CD14-positive monocyte (primary cell): ENCODE measurements around the gene KRTAP10-3. TPM values are rescaled to one million over a fixed set of nuclear protein-coding genes. Genes with fewer than 3 reads are reported as not detected.

Experiments
- DNase-seq, 3 donors: peaks; one replicate each; pipeline ENCODE4 v3.0.0-alpha.2; 2011 to 2022
- H2AFZ ChIP-seq: 2 replicates; pipeline ENCODE4 v1.6.0; 2012; ENCODE audit warnings: mild to moderate bottlenecking, low read depth, low read length, inconsistent platforms; ENCODE audit not compliant: insufficient read depth, poor library complexity, severe bottlenecking
- H3K27ac ChIP-seq, 2 donors: 1 replicate in 1 of 2; 2 replicates in 1 of 2; pipeline ENCODE4 v1.5.1; 2012 to 2013; ENCODE audit warnings: low read length in 2 of 2, control low read depth in 1 of 2, inconsistent platforms in 1 of 2, low read depth in 1 of 2, mild to moderate bottlenecking in 1 of 2
- H3K27me3 ChIP-seq, 2 donors: one replicate each; pipeline versions ENCODE4 v1.6.0 to v1.6.1; 2011 to 2013; ENCODE audit warnings: low read length in 2 of 2; ENCODE audit not compliant: control insufficient read depth in 2 of 2, insufficient read depth in 2 of 2
- H3K36me3 ChIP-seq, 2 donors: replicated peaks in 1 of 2; 1 replicate in 1 of 2; 2 replicates in 1 of 2; pipeline versions ENCODE4 v1.5.1 to v1.6.1; 2012 to 2013; ENCODE audit warnings: low read length in 2 of 2, control low read depth in 1 of 2, inconsistent platforms in 1 of 2, mild to moderate bottlenecking in 1 of 2; ENCODE audit not compliant: insufficient read depth in 2 of 2, control insufficient read depth in 1 of 2
- H3K4me1 ChIP-seq, 2 donors: 1 replicate in 1 of 2; 2 replicates in 1 of 2; pipeline versions ENCODE4 v1.5.1 to v1.6.1; 2012 to 2013; ENCODE audit warnings: low read length in 2 of 2, control low read depth in 1 of 2, inconsistent platforms in 1 of 2, mild to moderate bottlenecking in 1 of 2, moderate library complexity in 1 of 2; ENCODE audit not compliant: insufficient read depth in 2 of 2, control insufficient read depth in 1 of 2
- H3K4me2 ChIP-seq: replicated peaks from 2 replicates; pipeline ENCODE3; 2012; ENCODE audit warnings: low read length, moderate library complexity, mild to moderate bottlenecking; ENCODE audit not compliant: poor library complexity, severe bottlenecking; ENCODE audit errors: extremely low read depth
- H3K4me3 ChIP-seq, 3 experiments: fragments of 200-600 bp in 1 of 3; sonication (generic) in 1 of 3; replicated peaks in 1 of 3; 1 replicate in 2 of 3; 2 replicates in 1 of 3; pipeline ENCODE4 v1.5.1; 2011 to 2013; ENCODE audit warnings: low read length in 3 of 3, mild to moderate bottlenecking in 3 of 3, control low read depth in 2 of 3, low read depth in 2 of 3, inconsistent platforms in 1 of 3, moderate library complexity in 1 of 3
- H3K79me2 ChIP-seq: 2 replicates; pipeline ENCODE4 v1.6.0; 2012; ENCODE audit warnings: mild to moderate bottlenecking, control low read depth, inconsistent platforms, low read length, moderate library complexity; ENCODE audit not compliant: insufficient read depth
- H3K9ac ChIP-seq: 2 replicates; pipeline ENCODE4 v1.6.0; 2017; ENCODE audit warnings: low read length, mild to moderate bottlenecking; ENCODE audit not compliant: insufficient read depth, poor library complexity, severe bottlenecking
- H3K9me3 ChIP-seq, 2 donors: replicated peaks in 1 of 2; 1 replicate in 1 of 2; 2 replicates in 1 of 2; pipeline versions ENCODE4 v1.5.1 to v1.6.1; 2012 to 2013; ENCODE audit warnings: low read length in 2 of 2, control low read depth in 1 of 2; ENCODE audit not compliant: control insufficient read depth in 1 of 2, insufficient read depth in 1 of 2
- H4K20me1 ChIP-seq: 2 replicates; pipeline ENCODE4 v1.6.0; 2012; ENCODE audit warnings: mild to moderate bottlenecking, low read length, control low read depth, moderate library complexity; ENCODE audit not compliant: insufficient read depth
- H3K27ac Mint-ChIP-seq, 7 donors: one replicate each; pipeline ENCODE4 v1.8.0; 2020; ENCODE audit warnings: mild to moderate bottlenecking in 7 of 7, mixed read lengths in 7 of 7, moderate library complexity in 6 of 7, inconsistent platforms in 2 of 7
- H3K27me3 Mint-ChIP-seq, 3 donors: one replicate each; pipeline ENCODE4 v1.8.0; 2021 to 2022; ENCODE audit warnings: low read depth in 3 of 3, mild to moderate bottlenecking in 3 of 3, mixed read lengths in 3 of 3, moderate library complexity in 3 of 3, inconsistent platforms in 1 of 3
- H3K36me3 Mint-ChIP-seq, 2 donors: one replicate each; pipeline ENCODE4 v1.8.0; 2020; ENCODE audit warnings: mixed read lengths in 2 of 2, inconsistent platforms in 1 of 2, mild to moderate bottlenecking in 1 of 2
- H3K4me1 Mint-ChIP-seq: one replicate; pipeline ENCODE4 v1.8.0; 2020; ENCODE audit warnings: mild to moderate bottlenecking, mixed read lengths
- H3K4me3 Mint-ChIP-seq, 2 donors: one replicate each; pipeline ENCODE4 v1.8.0; 2020; ENCODE audit warnings: mild to moderate bottlenecking in 2 of 2, mixed read lengths in 2 of 2, moderate library complexity in 1 of 2
- H3K9me3 Mint-ChIP-seq, 7 donors: one replicate each; pipeline ENCODE4 v1.8.0; 2020 to 2022; ENCODE audit warnings: mixed read lengths in 7 of 7, mild to moderate bottlenecking in 6 of 7, moderate library complexity in 6 of 7, inconsistent platforms in 2 of 7
- CTCF ChIP-seq: fragments of 200-600 bp; IDR thresholded peaks from one replicate; pipeline ENCODE4 v1.8.0; 2022; ENCODE audit warnings: antibody characterized with exemption, mild to moderate bottlenecking
- WGBS: methylation state at CpG from one replicate; pipeline ENCODE4 v1.1.5; 2013; ENCODE audit warnings: missing lambda C conversion rate; ENCODE audit not compliant: insufficient coverage; 5-methylcytosine and 5-hydroxymethylcytosine counted together
- intact Hi-C, 2 donors: fragments of 100-400 bp; cut with micrococcal nuclease; formaldehyde crosslinking; loops; one replicate each; pipeline versions ENCODE4 v1.15.0 to v1.15.1; 2023
- polyA plus RNA-seq, 3 donors: library from polyadenylated mRNA; depleted of rRNA in 1 of 3; unstranded in 2 of 3; stranded (reverse) in 1 of 3; fragments of 300-500 nt in 2 of 3; fragments of >200 nt in 1 of 3; fragmentation: Illumina TruSeq in 2 of 3; gene quantifications; 1 replicate in 2 of 3; 2 replicates in 1 of 3; pipeline ENCODE4 v1.2.3, GENCODE V29; 2012 to 2021

Gene KRTAP10-3
- polyA plus RNA-seq, 3 donors: not detected

GRCh38 chr21:44514746-44515358, 43.7 kb downstream of the KRTAP10-3 start:
- Histone ChIP-seq H3K4me2 (no peak overlapping the region), H3K9me3 (peaks cover 0 to 4% of the 10 kb centered on the region in 2 donors), H3K4me3 (no peak overlapping the region), H3K9ac (no peak overlapping the region), H3K79me2 (no peaks in the 10 kb centered on the region), H3K36me3 (no peaks in the 10 kb centered on the region), H3K4me1 (peaks cover 0 to 10% of the 10 kb centered on the region in 2 donors), H2AFZ (no peak overlapping the region), H4K20me1 (no peaks in the 10 kb centered on the region), H3K27me3 (peaks cover 0 to under 1% of the 10 kb centered on the region in 2 donors), H3K27ac (no peak overlapping the region)
- Mint-ChIP-seq H3K4me3 (no peak overlapping the region), H3K4me1 (peaks cover 3% of the 10 kb centered on the region), H3K36me3 (no peaks in the 10 kb centered on the region), H3K27ac (no peak overlapping the region), H3K27me3 (peaks cover 0 to 9% (median 6%) of the 10 kb centered on the region in 3 donors), H3K9me3 (peaks cover 0 to 13% (median 2%) of the 10 kb centered on the region in 7 donors)
- no peak for DNase-seq
- intact Hi-C loops: loop anchor here in 1 of 2 donors (5.0 kb wide), 1 partner anchor 277 kb away; no protein-coding TSS in a partner anchor
- WGBS: 84% methylated on average over 5 of the region's 11 CpGs
- no peak for TF ChIP-seq CTCF

GRCh38 chr21:44514218-44514520, 44.4 kb downstream of the KRTAP10-3 start:
- no peak for TF ChIP-seq CTCF
- intact Hi-C loops: loop anchor here in 1 of 2 donors (5.0 kb wide), 1 partner anchor 278 kb away; no protein-coding TSS in a partner anchor
- peaks cover 0 to 3% of the 10 kb centered on the region in 2 donors for H3K27me3 ChIP-seq
- peaks cover 0 to 10% of the 10 kb centered on the region in 2 donors for H3K4me1 ChIP-seq
- H3K9me3 ChIP-seq: peaks cover 0 to 4% of the 10 kb centered on the region in 2 donors
- Mint-ChIP-seq H3K4me3 (no peak overlapping the region), H3K27ac (no peak overlapping the region), H3K36me3 (no peaks in the 10 kb centered on the region), H3K9me3 (peaks cover 0 to 12% (median 2%) of the 10 kb centered on the region in 7 donors), H3K27me3 (peaks cover 0 to 9% (median 6%) of the 10 kb centered on the region in 3 donors), H3K4me1 (peaks cover 3% of the 10 kb centered on the region)
- H3K4me2 ChIP-seq: no peak overlapping the region
- H3K27ac ChIP-seq: no peak overlapping the region
- no peak overlapping the region for H2AFZ ChIP-seq
- no peaks in the 10 kb centered on the region for H3K79me2 ChIP-seq
- WGBS: 96% methylated on average over 6 of the region's 7 CpGs
- H3K4me3 ChIP-seq: no peak overlapping the region
- no peaks in the 10 kb centered on the region for H4K20me1 ChIP-seq
- H3K36me3 ChIP-seq: no peaks in the 10 kb centered on the region
- DNase-seq: no peak
- H3K9ac ChIP-seq: no peak overlapping the region
